Measurements from ENCODE around the gene COL1A2.

The COL1A2 gene

DNA sequence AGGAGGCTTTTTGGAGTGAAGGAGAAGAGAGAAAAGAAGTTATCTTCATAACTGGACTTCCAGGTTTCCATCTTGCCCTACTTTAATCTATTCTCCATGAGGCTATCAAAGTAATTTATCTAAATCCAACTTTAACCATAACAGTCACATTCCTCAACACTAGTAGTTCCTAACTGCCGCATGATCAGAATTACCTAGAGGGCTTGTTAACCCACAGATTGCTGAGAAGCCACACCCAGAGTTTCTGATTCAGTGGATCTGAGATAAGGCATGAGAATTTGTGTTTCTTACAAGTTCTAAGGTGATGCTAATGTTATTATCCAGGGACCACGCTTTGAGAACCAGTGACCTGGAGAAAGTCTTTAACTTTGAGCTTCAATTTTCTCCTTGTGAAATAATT lies 8.3 kb upstream of the COL1A2 start:
- no peak for DNase-seq

- DNase-seq, result no peak
These were observed 6.2 kb upstream of the COL1A2 start for GRCh38 chr7:94388540-94388939.

DNA sequence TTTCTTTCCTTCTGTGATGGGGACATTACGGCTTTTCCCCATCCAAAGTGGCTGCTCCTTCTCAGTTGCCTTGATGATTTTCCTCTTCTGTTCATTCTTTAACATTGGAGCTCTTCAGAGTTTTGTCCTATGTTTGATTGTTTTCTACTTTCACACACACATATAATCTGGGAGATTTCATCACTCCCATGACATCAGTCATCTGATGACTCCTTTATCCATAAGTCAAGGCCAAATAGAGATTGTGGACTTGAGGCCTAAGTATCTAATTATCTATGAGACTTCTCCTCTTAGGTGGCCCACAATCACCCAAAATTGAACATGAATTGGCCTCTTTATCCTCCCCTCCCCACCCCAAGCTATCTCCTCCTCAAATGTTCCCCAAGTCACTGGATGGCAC lies 5.3 kb upstream of the COL1A2 start:
- DNase-seq, result no peak

- DNase-seq, result no peak
These were observed 2.8 kb upstream of the COL1A2 start for GRCh38 chr7:94391726-94392392.

- no peak for DNase-seq
These were observed 2.3 kb upstream of the COL1A2 start for GRCh38 chr7:94392393-94392786.

DNA sequence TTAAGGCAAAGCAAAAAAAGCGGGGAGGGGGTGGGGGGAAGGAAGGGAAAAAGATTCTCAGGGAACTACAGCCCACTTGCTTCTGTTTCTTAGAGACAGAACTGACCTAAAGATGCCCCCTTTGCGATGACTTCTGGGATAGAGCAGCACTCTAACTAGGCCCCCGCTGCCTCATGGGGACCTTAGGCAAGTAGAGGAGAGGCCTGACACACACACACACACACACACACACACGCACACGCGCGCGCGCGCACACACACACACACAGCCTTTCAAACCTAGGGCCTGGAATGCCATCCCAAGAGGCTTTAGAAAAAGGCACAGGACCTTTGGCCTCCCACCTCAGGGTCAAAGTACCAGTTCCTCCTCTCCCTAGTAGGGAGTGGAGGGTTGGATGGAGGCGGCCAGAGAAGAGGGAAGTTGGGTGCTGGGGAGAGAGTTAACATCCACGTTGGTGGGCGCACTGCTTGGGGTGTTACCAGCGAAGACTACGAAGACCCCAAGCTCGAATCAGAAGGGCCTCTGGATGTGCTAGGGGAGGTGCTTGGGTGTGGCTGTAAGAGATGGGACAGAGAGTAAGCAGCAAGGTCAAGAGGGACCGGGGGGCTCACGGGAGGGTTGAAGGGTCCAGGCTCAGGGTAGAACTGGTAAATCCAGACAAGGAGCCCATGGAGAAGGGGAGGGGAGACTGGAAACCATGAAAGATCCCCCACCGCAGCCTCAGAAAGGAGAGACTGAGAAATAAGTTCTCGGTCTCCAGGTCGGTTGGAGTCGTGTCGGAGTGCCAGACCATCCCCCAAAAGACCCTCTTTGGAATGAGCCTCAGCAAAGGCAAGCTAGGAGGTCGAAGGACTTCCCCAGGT lies 1.2 kb upstream of the COL1A2 start:
- no peak for DNase-seq

DNA sequence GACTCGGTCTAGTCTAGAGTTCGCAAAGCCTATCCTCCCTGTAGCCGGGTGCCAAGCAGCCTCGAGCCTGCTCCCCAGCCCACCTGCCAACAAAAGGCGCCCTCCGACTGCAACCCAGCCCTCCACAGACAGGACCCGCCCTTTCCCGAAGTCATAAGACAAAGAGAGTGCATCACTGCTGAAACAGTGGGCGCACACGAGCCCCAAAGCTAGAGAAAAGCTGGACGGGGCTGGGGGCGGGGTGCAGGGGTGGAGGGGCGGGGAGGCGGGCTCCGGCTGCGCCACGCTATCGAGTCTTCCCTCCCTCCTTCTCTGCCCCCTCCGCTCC lies 622 bp upstream of the COL1A2 start:
- DNase-seq, result no peak

DNA sequence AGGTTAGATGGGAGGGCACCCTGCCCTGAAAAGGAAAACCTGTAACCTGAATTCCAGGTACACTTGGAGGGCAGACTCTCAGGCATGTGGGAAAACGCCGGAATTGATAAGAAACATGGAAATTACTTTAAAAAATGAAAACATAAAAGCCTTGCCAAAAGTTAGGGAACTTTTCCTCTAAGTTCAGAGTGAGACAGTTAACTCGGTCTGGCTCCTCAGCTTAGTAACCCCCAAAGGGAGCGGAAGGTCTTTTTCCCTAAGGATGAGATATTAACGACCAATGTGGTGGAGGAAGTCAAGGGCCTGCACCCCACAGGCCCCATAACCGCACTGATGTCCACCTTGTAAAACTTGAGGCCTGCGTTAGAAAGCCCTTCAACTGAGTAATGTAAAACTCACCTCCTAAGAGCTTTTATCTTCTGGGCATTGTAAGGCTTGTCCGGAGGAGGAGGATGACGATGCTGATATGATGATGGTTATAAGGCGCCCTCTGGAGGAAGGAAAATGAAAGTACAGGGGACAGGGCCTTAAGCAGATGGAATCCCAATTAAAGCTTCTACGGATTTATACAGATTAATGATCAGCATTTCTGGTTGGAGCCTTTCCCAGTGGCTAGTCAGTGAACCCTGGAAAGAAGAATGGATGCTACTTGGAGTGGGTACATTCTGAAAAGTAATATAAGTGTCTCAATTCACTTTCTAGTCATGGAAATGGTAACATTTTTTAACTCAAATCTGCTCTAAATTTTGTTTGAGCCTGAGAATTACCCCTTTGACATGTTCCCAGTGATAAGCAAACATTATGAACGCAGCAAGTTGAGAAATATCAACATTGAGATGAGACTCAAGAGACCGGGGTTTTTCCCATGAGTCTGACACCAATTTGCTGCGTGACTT lies 694 bp downstream of the COL1A2 start:
- DNase-seq, result no peak

DNA sequence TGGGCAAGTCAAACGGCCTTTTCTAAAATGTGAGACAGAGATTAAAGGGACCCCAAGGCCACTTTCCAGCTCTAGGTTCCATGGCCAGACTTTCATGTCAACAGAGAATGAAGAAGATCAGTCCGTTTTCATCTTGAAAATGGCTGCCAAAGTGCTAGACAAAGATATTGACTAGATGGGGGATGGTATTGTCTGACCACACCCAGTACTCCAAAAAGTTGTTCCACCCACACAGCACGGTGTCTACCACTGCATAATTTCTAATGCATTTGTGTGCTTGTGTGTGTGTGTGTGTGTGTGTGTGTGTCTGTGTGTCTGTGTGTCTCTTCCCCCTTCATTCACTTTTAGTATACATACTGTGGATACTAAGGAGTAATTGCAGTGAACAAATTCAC lies 1.3 kb downstream of the COL1A2 start:
- no peak for DNase-seq

GRCh38 chr7:94396596-94396995 lies 1.9 kb downstream of the COL1A2 start:
- DNase-seq, result no peak

DNA sequence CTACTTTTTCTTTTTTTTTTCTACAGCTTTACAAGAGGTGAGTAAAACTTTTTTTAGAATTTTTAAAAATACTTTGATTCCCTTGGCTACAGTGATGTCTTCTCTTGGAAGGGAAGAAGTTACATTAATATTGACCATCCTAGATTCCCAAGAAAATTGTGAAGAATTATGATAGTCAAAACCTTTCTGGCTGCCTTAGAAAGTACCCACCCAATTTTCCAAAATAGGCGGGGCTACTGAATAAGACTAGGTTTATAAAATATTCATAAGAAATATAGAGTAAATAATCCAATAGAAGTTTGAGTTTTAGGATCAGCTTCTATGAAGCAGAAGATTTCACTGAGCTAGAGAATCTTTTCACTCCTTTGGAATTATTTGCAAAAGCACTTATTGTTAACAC lies 3.0 kb downstream of the COL1A2 start:
- no peak for DNase-seq

DNA sequence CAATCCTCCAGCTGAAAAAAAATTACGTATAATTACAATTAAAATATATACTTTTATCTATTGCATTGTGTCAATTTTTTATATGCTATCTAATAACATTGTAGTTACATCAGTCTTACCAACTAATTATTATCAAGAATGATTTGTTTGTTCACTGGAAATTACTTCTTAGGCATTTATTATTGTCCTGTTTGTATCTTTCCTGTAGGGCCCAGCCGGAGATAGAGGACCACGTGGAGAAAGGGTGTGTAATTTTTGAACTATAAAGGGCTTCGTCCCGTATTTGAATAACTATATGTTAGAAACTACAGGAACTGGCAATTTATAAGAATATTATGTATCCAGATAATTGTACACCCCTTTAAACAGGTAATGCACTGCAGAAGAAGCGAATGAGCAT lies 4.1 kb downstream of the COL1A2 start:
- DNase-seq, result no peak

DNA sequence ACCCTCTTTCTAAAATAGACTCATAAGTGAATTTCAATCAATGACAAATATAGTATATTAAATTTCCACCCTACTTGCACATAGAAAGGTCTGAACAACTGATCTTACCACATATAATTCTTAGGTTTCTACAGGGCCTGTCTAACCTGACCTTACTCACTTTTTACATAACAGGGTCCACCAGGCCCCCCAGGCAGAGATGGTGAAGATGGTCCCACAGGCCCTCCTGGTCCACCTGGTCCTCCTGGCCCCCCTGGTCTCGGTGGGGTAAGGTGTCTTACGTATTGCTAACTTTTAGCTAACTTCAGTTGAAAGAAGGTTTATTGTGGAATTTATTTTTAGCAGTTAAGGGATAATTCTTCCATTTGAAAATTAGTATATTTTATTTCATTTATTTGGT lies 5.3 kb downstream of the COL1A2 start:
- no peak for DNase-seq

GRCh38 chr7:94400643-94401427 lies 6.1 kb downstream of the COL1A2 start:
- no peak for DNase-seq

- no peak for DNase-seq
These were observed 6.7 kb downstream of the COL1A2 start for GRCh38 chr7:94401428-94401814.

- DNase-seq, result no peak
These were observed 8.9 kb downstream of the COL1A2 start for GRCh38 chr7:94403546-94403945.

- DNase-seq, result no peak
These were observed 10.8 kb downstream of the COL1A2 start for GRCh38 chr7:94405506-94405905.

DNA sequence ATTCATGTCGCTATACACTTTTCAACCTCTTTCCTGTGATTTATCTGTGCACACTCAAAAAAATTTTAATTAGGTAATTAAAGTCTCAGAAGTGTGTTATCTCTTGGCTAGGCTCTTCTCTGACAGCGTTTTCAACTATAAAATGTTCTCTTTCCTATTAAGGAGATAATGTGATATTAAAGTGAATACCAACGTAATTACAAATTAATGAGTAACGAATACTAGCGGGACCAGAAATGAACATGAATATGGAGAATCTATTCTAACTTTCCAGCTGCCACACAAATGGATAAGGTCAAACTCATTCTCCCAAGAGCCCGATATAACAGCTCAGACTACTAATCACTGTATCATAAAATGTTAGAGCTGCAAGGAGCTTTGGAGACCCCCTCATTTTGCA lies 12.0 kb downstream of the COL1A2 start:
- no peak for DNase-seq

DNA sequence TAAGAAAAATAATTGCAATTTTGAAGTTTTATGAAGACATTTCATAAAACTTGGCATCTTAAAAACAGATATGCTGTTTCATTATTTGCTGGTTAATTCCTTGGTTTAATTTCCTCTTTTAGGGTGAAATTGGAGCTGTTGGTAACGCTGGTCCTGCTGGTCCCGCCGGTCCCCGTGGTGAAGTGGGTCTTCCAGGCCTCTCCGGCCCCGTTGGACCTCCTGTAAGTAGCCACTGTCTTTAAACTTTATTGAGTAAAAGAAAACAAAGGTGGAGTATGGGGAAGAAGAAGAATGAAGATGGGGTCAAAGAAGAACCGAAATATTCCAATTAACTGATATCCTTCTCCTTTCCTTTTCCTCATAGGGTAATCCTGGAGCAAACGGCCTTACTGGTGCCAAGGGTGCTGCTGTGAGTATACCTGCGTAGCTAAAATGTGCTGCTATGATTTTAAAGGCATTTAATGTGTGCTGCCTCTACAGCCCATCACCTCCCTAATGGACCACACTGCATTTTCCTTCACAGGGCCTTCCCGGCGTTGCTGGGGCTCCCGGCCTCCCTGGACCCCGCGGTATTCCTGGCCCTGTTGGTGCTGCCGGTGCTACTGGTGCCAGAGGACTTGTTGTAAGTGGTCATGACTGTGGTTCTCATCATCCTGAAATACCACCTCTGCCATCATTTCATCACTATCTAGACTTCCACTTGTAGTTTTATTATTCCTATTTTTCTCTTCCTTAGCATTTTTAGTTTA lies 14.7 kb downstream of the COL1A2 start:
- DNase-seq, result no peak

- no peak for DNase-seq
These were observed 15.9 kb downstream of the COL1A2 start for GRCh38 chr7:94410413-94411187.

DNA sequence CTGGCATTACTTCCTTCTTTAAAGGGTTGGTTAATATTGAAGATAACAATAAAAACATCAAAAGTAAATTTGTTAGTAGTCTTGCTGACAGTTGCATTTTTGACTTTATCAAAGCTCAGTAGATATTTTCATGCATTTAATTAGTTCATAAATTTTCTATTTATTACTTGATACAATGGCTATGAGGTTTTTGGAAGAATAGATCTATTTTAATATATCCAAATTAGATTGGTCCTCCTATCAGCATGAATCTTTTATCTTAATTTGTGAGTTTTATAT lies 16.4 kb downstream of the COL1A2 start:
- DNase-seq, result no peak

Measured in DMS79 treated with DMSO at 0.1 percent for 48 hours (cell line).